ENCODE measurements around the gene FAM221A.
A peak's percentile ranks its signal among the peaks of the same experiment; 100 is the strongest.
"Not testable (repeated sequence)": the region's sequence is repeated elsewhere in the genome, so short reads cannot be mapped to it uniquely, and the experiment has no call there.

The FAM221A gene

DNA sequence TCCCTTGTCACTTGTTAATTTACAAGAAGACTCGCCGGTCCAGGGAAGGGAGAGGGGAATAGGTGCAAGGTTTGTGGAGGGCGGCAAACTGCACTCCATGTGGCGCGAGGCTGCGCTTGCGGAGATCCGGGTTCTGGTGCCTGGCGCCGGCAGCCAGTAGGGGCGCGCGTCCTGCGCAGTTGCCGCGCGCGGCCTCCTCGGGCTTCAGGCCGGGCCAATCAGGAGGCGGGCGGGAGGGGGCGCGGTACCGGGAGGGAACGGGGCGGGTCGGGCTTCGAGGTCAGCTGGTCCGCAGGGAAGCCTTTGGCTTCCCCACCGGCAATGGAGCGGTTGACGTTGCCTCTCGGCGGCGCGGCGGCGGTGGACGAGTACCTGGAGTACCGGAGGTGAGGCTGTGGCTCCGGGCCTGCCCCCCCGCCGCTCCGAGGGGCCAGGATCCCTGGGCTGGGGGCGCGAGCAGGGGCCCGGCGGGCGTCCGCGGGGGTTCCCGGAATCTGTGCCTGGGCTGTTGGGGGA, at the start of gene FAM221A:
Gene FAM221A, plus strand, starts transcription at position 302 of the 516 bp plus-strand sequence. Its CDS starts 20 bp downstream, at position 322.
- peak; percentile 60 for DNase-seq

GRCh38 chr7:23633417-23633816, 46.6 kb upstream of the FAM221A start:
- no peak for DNase-seq

- DNase-seq = no peak
Measured at GRCh38 chr7:23645822-23646221, 34.2 kb upstream of the FAM221A start.

DNA sequence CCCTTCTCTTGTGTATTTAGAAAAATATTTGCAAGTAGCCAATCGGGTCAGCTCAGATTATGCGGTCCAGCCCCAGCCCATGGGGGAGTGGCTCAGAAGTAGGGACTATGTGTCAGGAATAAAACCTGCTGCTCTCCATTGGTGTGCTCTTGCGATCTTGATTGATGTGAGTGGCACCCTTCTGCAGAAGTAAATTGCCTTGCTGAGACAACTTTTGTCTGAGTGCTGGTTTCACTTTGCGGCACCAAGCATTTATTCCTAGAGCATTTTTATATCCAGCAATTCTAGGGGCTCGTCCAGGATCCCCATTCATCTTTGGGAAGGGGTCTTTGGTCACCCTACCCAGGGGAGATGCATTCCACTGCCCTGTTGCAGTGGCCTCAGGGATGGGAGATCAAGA, 26.1 kb upstream of the FAM221A start:
- DNase-seq = no peak

DNA sequence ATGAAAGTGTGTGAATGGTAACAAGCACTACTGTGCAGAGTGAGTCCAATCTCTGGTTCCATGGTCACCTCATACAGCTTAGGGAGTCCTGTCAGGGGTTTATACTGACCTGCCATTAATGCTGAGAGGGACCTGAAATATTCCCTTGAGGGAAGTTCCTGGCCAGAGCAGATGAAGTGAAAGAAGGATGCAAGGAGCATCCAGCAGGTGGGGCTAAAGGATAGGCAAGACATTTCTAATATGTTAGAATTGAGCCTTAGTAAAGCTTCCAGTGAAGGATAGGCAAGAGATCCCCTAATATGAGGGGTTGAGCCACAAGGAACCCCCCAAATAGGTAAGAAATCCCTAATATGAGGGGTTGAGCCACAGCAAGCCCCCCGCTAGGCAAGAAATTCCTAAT, 25.5 kb upstream of the FAM221A start:
- DNase-seq = no peak

DNA sequence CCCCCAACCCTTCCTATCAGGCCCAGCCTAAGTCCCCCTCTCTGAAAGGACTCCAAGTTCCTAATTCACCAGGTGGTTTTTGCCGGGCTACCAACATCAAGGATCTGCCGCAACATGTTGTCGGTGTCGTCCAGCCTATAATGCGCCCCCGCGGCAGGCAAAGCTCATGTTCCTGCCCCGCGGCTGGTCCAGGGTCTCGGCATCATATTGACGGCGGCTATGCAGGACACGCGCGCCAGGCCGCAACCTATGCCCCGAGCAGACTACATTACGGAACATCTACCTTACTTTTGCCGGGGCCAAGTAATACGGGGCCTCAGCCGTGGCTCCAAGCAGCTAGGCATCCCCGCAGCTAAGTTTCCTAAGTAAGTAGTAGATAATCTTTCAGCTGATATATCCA, 24.6 kb upstream of the FAM221A start:
- no peak for DNase-seq

DNA sequence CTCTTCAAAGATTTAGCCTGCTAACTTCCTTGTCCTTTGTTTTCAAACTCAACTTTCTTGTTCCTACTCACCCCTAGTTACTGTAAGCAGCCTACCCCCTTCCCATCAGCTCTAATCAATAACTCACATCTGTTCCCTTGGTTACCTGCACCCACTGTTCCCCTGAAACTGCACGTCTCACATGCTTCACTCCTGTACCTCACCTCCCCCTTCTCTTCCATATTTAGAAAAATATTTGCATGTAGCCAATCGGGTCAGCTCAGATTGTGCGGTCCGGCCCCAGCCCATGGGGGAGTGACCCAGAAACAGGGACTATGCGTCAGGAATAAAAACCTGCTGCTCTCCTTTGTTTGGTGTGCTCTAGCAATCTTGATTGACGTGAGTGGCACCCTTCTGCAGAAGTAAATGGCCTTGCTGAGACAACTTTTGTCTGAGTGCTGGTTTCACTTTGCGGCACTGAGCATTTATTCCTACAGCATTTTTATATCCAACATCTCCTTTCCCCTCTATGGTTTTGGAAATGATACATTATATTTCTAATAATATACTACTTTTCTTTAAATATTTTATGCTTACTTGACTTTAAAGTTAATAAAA, 21.1 kb upstream of the FAM221A start:
- no peak for DNase-seq

DNA sequence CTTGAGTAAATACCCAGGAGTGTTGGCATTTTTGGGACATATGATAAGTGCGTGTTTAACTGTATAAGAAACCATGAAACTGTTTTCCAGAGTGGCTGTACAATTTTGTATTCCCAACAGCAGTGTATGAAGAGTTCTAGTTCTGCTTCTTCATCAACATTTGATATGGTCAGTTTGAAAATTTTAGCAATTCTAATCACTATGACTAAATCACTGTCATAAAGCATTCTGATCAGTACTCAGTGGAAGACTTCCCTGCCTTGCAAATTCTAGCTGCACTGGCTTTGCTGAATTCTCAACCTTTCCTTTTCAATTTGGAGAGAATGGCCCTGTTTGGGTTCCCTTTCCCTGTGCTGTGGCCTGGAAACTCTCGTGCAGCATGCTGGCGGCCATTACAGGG, 18.6 kb upstream of the FAM221A start:
- no peak for DNase-seq

DNA sequence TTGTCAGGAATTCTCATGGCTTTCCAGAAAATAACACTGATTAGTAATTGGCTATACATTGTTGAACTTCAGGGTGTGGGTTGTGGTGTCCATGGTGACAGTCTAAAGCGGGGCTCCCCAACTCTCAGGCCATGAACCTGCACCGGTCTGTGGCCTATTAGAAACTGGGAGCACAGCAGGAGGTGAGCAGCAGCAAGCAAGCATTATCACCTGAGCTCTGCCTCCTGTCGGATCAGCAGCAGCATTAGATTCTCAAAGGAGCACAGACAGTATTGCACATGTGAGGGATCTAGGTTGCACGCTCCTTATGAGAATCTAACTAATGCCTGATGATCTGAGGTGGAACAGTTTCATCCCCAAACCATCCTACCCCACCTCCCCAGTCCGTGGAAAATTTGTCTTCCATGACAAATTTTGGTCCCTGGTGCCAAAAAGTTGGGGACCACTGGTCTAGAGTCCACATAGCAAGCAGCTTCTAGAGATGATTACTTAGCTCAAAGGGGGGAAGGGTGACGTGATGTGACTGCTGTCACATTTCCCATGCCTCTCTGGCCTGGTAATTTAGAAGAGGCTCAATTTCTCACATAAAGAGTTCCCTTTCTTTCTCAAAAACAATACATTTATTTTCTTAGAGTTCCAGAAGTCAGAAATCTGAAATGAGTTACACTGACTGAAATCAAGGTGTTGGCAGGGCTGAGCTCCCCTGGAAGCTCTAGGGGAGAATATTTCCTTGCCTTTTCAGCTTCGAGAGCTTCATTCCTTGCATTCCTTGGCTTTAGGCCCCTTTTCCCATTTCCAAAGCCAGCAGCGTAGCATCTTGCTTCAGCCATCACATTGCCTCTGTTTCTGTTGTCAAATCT, 17.6 kb upstream of the FAM221A start:
- no peak for DNase-seq

GRCh38 chr7:23662984-23663313, 17.1 kb upstream of the FAM221A start:
- no peak for DNase-seq

DNA sequence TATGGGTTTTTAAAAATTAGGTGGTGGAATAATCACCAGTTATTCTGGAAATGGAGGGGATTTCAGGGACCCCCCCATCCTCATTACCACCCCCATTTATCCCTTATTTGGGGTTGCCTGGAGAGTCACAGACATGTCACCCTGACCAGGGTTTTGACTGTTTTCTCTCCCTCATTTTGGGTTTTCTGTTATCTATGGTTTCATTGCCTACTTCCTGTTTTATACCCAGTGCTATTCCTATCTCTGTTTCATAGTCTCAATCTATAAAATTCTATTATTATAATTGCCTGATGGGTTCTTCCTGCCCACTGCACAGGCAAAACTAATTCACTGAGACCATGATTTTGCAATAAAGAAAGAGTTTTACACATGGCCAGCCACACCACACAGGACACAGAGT, 15.9 kb upstream of the FAM221A start:
- DNase-seq = no peak

DNA sequence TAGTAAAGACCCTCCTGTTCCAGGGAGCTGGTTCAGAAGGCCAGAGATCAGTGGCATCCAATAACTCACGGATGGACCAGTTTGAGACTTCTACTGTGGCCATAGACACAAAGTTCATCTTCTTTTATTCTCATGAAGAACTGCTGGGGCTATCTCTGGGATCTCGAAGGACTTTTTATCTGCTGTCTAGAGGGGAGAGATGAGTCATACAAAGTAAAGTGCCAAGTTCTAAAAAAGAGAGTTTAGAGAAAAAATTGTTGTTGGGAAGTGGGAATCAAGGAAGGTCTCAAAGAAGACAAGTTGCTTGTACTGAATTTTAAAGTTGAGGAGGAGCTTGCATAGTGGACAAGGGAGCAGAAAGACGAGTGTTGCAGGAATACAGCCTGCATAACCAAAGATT, 8.0 kb upstream of the FAM221A start:
- no peak for DNase-seq

DNA sequence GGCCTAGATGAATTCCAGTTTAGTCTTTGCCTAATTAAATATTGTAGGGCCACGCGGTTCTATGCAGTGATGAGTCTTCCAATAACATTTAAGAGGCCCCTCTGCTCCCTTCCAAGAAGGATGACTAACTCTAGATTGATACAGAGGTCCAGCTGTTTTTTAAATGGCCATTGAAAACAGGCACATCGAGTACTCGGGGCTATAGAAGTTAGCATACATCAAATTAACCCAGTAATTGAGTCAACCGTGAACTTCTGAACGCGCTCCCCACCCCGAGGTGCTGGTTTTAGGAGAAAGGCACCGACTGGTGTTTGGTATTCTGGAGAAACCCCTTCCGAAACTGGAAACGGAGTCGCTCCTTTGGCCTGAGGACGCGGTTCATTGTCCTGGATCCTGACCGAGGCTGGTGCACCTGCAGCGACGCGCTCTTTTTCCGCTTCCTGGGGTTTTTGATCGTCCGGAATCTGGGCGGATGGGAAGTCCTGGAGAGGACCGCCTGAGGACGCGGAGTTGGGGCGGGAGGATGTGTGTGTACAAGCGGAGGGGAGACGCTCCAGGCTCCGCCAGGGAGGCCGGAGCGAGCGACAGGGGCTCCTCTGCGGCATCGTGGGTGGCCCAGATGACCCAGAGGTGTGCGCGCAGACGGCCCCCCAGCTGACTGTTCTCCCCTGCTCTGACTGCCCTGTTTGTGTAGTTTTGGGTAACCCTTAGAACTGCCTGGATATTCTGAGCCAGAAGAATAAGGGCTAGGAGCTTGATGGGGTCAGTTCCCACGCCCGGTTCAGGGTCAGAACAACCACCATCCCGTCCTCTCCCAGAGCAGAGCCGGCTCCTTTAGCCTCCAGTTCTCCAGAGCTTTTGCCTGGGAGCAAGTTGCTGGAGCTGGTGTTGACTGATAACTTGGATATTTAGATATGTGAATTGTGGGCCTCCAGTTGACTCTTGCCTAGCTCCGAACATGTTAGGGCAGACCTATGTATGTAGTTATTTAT, 711 bp downstream of the FAM221A start:
- DNase-seq = no peak

DNA sequence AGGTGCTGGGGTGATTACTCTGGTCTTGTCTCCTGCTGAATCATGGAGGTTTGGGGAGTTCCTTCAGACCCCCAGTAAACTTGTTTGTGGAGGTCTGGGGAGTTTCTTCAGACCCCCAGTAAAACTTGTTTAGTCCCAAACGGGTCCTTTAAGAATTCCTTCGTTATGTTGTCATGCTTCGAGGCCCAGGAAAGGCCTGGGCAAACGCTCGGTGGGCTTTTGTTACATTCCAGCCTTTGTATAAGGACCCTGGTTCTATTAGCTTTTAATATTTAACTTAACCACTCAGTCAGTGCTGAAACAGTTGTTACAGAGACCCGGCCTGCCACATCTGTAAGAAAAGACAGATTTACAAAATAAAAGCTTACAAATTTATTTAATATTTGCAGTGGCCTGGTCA, 4.0 kb downstream of the FAM221A start:
- not testable (repeated sequence) for DNase-seq

DNA sequence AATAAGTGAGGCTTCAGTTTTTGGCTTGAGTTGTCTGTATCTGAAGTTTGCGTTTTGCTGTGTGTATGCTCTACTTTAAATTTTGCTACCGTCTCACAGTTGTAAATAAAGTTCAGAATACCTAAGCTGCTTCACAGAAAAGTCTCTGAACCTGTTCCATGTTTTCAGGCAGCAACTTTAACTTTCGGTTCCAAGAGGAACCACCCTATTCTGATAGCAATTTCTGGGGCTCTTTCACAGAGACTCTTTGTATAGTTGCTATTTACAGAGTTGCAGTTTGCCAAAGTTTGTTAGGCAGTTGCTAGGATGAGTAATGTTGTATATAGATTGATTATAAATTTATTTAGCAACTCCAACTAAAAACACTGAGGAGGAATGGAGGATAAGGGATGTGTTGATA, 5.7 kb downstream of the FAM221A start:
- DNase-seq = no peak

DNA sequence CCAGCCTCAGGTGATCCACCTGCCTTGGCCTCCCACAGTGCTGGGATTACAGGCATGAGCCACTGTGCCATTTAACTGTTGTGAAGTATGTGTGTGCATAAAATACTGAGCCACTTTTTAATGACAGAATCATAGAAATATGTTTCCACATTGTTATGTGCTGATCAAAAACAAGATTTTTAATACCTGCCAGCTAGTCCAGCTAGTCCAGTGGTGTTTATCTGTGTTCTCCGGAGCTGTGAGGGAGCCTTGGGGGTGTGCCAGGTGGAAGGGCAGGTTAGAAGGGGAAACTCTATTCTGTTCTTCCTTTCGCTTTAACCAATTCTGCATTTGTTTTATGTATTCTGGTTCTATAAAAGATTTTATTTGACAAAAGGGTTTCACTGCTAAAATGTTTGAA, 7.0 kb downstream of the FAM221A start:
- no peak for DNase-seq

DNA sequence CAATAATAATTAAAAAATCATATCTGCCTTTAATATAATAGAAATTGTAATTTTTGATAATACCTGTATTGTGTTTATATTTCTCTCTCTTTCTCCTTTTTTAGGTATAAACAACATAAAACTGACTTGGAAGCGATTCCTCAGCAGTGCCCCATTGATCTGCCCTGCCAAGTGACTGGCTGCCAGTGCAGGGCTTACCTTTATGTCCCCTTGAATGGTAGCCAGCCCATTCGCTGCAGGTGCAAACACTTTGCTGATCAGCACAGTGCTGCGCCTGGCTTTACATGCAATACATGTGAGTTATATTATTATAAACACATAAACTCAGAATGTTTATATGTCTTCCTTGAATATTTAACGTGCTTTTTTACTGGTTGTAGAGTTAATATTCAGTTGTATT, 9.2 kb downstream of the FAM221A start:
- no peak for DNase-seq

- no peak for DNase-seq
Measured at GRCh38 chr7:23691320-23691719, 11.3 kb downstream of the FAM221A start.

- DNase-seq = no peak
Measured at GRCh38 chr7:23693224-23693623, 13.2 kb downstream of the FAM221A start.

DNA sequence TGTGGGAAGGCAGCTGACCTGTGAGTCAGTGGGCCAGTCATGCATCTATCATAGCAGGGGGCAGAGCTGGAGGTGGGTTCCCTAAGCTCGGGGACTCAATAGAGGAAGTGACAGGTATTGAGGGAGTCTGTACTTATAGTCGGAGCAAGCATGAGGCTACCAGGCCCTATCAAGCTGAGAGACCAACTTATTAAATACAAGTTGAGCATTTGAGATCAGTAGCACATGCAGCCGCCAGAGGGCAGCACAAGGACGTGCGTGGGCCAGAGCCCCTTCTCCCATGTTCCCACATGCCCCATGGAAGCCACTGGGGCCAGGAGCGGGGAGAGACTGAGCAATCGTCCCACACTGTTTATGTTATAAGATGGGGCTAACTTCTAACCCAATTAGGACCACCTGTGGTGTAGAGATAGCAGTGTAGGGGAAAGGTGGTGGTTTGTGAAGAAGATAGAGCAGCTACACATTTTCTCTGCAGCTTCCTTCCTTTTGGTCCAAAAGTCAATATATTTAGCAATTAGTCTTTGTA, 17.0 kb downstream of the FAM221A start:
- peak; percentile 70 for DNase-seq

DNA sequence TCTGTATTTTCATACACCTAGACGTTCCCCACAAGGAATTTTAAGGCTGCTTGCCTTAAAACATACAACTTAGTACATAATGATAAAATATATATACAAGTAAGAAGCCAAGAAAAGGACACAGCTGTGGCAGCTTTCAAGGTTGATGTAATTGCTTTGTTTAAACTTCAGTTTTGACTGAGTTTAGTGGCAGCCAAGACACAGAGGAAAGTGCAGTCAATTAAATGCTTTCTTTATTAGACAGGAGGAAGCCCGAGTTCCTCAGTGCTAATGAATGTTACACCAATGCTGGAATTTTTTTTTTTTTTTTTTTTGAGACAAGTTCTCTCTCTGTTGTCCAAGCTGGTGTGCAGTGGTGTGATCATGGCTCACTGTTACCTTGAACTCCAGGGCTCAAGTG, 18.8 kb downstream of the FAM221A start:
- DNase-seq = no peak

DNA sequence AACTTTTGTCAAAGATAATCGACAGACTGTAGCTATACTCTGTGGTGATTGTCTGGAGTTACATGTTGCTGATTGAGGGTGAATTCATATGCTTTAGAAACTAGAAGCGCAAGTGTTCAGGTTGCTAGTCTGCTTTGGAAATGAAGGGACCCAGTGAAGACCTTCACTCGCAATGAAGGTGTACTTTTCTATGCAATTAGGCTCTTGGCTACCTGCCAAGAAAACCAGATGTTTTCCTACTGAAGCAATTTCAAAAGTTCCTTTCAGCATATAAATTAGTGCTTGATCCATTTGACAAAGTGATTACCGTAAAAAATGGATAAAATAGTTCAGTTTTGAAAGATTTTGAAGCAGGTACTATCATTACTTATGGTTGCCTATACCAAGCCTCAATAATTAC, 20.0 kb downstream of the FAM221A start:
- DNase-seq = no peak

Measured in KG1 (cell line).